ENCODE measurements around the gene MAPRE3.

Gene MAPRE3

GRCh38 chr2:26975656-26976055, 5.2 kb downstream of the MAPRE3 start:
- intact Hi-C loops (cut with DNase I), result loop anchor here (10.0 kb wide), 1 partner anchor 239 kb away; the partner anchor contains the start of genes ATRAID, CAD and SLC5A6

GRCh38 chr2:26976237-26976636, 5.8 kb downstream of the MAPRE3 start:
- no peak for DNase-seq
- intact Hi-C loops (cut with DNase I), result loop anchor here (10.0 kb wide), 1 partner anchor 239 kb away; the partner anchor contains the start of genes ATRAID, CAD and SLC5A6

More at GRCh38 chr2:26975656-26976055, 5.2 kb downstream of the MAPRE3 start:
- DNase-seq, result no peak

GRCh38 chr2:26977012-26977411, 6.6 kb downstream of the MAPRE3 start:
- DNase-seq, result no peak
- intact Hi-C loops (cut with DNase I), result loop anchor here (10.0 kb wide), 1 partner anchor 238 kb away; the partner anchor contains the start of genes ATRAID, CAD and SLC5A6

- peak in 12 of 42 donors; percentile 13 to 54 (median 36) for DNase-seq
- intact Hi-C loops (cut with DNase I), result loop anchor here (10.0 kb wide), 1 partner anchor 237 kb away; the partner anchor contains the start of genes ATRAID, CAD and SLC5A6
Observed at GRCh38 chr2:26978061-26978596, 7.7 kb downstream of the MAPRE3 start.

- DNase-seq, result no peak
- intact Hi-C loops (cut with DNase I), result loop anchor here (10.0 kb wide), 1 partner anchor 235 kb away; the partner anchor contains the start of genes ATRAID, CAD and SLC5A6
Observed at GRCh38 chr2:26979741-26980140, 9.3 kb downstream of the MAPRE3 start.

- DNase-seq, result peak in 2 of 42 donors; percentile 13 to 43
- intact Hi-C loops (cut with DNase I), result no loop called here
Observed at GRCh38 chr2:26980971-26981370, 10.5 kb downstream of the MAPRE3 start.

- intact Hi-C loops (cut with DNase I), result no loop called here
- DNase-seq, result peak in 33 of 42 donors; percentile 21 to 81 (median 52)
Observed at GRCh38 chr2:26982102-26982742, 11.8 kb downstream of the MAPRE3 start.

GRCh38 chr2:26983746-26984145, 13.3 kb downstream of the MAPRE3 start:
- intact Hi-C loops (cut with DNase I), result no loop called here

GRCh38 chr2:26985807-26986206, 15.4 kb downstream of the MAPRE3 start:
- intact Hi-C loops (cut with DNase I), result no loop called here
- DNase-seq, result no peak

More at GRCh38 chr2:26983746-26984145, 13.3 kb downstream of the MAPRE3 start:
- no peak for DNase-seq

- intact Hi-C loops (cut with DNase I), result no loop called here
- DNase-seq, result no peak
Observed at GRCh38 chr2:26986576-26986975, 16.1 kb downstream of the MAPRE3 start.

GRCh38 chr2:26988058-26988860, 17.8 kb downstream of the MAPRE3 start:
- DNase-seq, result peak in 1 of 42 donors; percentile 46
- intact Hi-C loops (cut with DNase I), result no loop called here

- intact Hi-C loops (cut with DNase I), result no loop called here
Observed at GRCh38 chr2:26989156-26989555, 18.7 kb downstream of the MAPRE3 start.

GRCh38 chr2:26991717-26992116, 21.3 kb downstream of the MAPRE3 start:
- intact Hi-C loops (cut with DNase I), result no loop called here
- no peak for DNase-seq

More at GRCh38 chr2:26989156-26989555, 18.7 kb downstream of the MAPRE3 start:
- DNase-seq, result no peak

- no peak for DNase-seq
- intact Hi-C loops (cut with DNase I), result no loop called here
Observed at GRCh38 chr2:26993768-26994167, 23.3 kb downstream of the MAPRE3 start.

GRCh38 chr2:26994983-26995382, 24.5 kb downstream of the MAPRE3 start:
- no peak for DNase-seq
- intact Hi-C loops (cut with DNase I), result no loop called here

- intact Hi-C loops (cut with DNase I), result no loop called here
- no peak for DNase-seq
Observed at GRCh38 chr2:26997394-26997793, 27.0 kb downstream of the MAPRE3 start.

- intact Hi-C loops (cut with DNase I), result no loop called here
- DNase-seq, result no peak
Observed at GRCh38 chr2:26998323-26998722, 27.9 kb downstream of the MAPRE3 start.

- intact Hi-C loops (cut with DNase I), result no loop called here
- no peak for DNase-seq
Observed at GRCh38 chr2:27000228-27000627, 29.8 kb downstream of the MAPRE3 start.

- intact Hi-C loops (cut with DNase I), result no loop called here
- no peak for DNase-seq
Observed at GRCh38 chr2:27000995-27001394, 30.6 kb downstream of the MAPRE3 start.

GRCh38 chr2:27001950-27002349, 31.5 kb downstream of the MAPRE3 start:
- intact Hi-C loops (cut with DNase I), result no loop called here
- DNase-seq, result peak in 2 of 42 donors; percentile 12 to 55

Measured in head of caudate nucleus (tissue), 42 donors.